ENCODE results near the gene CD19. TPM values are rescaled to one million over a fixed set of nuclear protein-coding genes. Genes with fewer than 3 reads are reported as not detected.
"Not testable (repeated sequence)": the region's sequence is repeated elsewhere in the genome, so short reads cannot be mapped to it uniquely, and the experiment has no call there.

The CD19 gene
- polyA plus RNA-seq (2011; rRNA removed) = not detected in 2 replicates
- polyA minus RNA-seq (2011; rRNA and poly(A)+ RNA removed) = not detected in 2 replicates

GRCh38 chr16:28931801-28932225, at the start of gene CD19:
CD19 (plus strand) TSS chr16:28931971; CDS start chr16:28932001, 30 bp downstream.
- DNase-seq (ENCODE audit: low read depth, low spot score) = no peak
- H3K9me3 ChIP-seq (ENCODE audit: control insufficient read depth, insufficient read depth, low read length) = peaks cover 5% of the 10 kb centered on the region; the same call in 1 of the 2 replicates

GRCh38 chr16:28882551-28883160, 49.1 kb upstream of the CD19 start:
- Histone ChIP-seq H3K27me3 (ENCODE audit: control insufficient read depth, insufficient read depth, low read length) (no peaks in the 10 kb centered on the region), H3K4me3 (ENCODE audit: low read depth, low read length) (no peak overlapping the region), H3K27ac (ENCODE audit: low read depth, low read length) (no peak overlapping the region), H3K9me3 (ENCODE audit: control insufficient read depth, insufficient read depth, low read length) (no peaks in the 10 kb centered on the region; the same call in 1 of the 2 replicates)
- DNase-seq (ENCODE audit: low read depth, low spot score) = no peak
- CTCF ChIA-PET = no interaction called here
- POLR2A ChIA-PET = no interaction called here
- TF ChIP-seq CTCF (IDR thresholded peaks at IDR 0.05; ENCODE audit: low read depth, low read length) = no peak

More at GRCh38 chr16:28931801-28932225, at the start of gene CD19:
- ChIA-PET POLR2A (no interaction called here), CTCF (interaction anchor here (0.6 to 1.4 kb wide), 2 partner anchors 14 to 79 kb away, joined by 3 to 5 read pairs; no protein-coding TSS in a partner anchor)
- Histone ChIP-seq H3K4me3 (ENCODE audit: low read depth, low read length) (no peak within 1 kb of the TSS), H3K27ac (ENCODE audit: low read depth, low read length) (no peak within 1 kb of the TSS), H3K27me3 (ENCODE audit: control insufficient read depth, insufficient read depth, low read length) (no peaks in the 10 kb centered on the region)
- no peak for TF ChIP-seq CTCF (IDR thresholded peaks at IDR 0.05; ENCODE audit: low read depth, low read length)

GRCh38 chr16:28883221-28883996, 48.4 kb upstream of the CD19 start:
- H3K9me3 ChIP-seq (ENCODE audit: control insufficient read depth, insufficient read depth, low read length) = no peaks in the 10 kb centered on the region; the same call in 1 of the 2 replicates
- no peak for DNase-seq (ENCODE audit: low read depth, low spot score)
- no peaks in the 10 kb centered on the region for H3K27me3 ChIP-seq (ENCODE audit: control insufficient read depth, insufficient read depth, low read length)
- POLR2A ChIA-PET = no interaction called here
- no peak overlapping the region for H3K4me3 ChIP-seq (ENCODE audit: low read depth, low read length)
- CTCF ChIA-PET = no interaction called here
- TF ChIP-seq CTCF (IDR thresholded peaks at IDR 0.05; ENCODE audit: low read depth, low read length) = no peak
- no peak overlapping the region for H3K27ac ChIP-seq (ENCODE audit: low read depth, low read length)

GRCh38 chr16:28884045-28884444, 47.7 kb upstream of the CD19 start:
- Histone ChIP-seq H3K4me3 (ENCODE audit: low read depth, low read length) (no peak overlapping the region), H3K27me3 (ENCODE audit: control insufficient read depth, insufficient read depth, low read length) (no peaks in the 10 kb centered on the region), H3K9me3 (ENCODE audit: control insufficient read depth, insufficient read depth, low read length) (no peaks in the 10 kb centered on the region; the same call in 1 of the 2 replicates), H3K27ac (ENCODE audit: low read depth, low read length) (no peak overlapping the region)
- DNase-seq (ENCODE audit: low read depth, low spot score) = no peak
- POLR2A ChIA-PET = no interaction called here
- no peak for TF ChIP-seq CTCF (IDR thresholded peaks at IDR 0.05; ENCODE audit: low read depth, low read length)
- CTCF ChIA-PET = no interaction called here

GRCh38 chr16:28886945-28887344, 44.8 kb upstream of the CD19 start:
- H3K27ac ChIP-seq (ENCODE audit: low read depth, low read length) = no peak overlapping the region
- CTCF ChIA-PET = no interaction called here
- POLR2A ChIA-PET = no interaction called here
- no peak overlapping the region for H3K4me3 ChIP-seq (ENCODE audit: low read depth, low read length)
- no peak for DNase-seq (ENCODE audit: low read depth, low spot score)
- no peak for TF ChIP-seq CTCF (IDR thresholded peaks at IDR 0.05; ENCODE audit: low read depth, low read length)
- H3K27me3 ChIP-seq (ENCODE audit: control insufficient read depth, insufficient read depth, low read length) = no peaks in the 10 kb centered on the region
- H3K9me3 ChIP-seq (ENCODE audit: control insufficient read depth, insufficient read depth, low read length) = no peaks in the 10 kb centered on the region; the same call in 1 of the 2 replicates

GRCh38 chr16:28890355-28890754, 41.4 kb upstream of the CD19 start:
- H3K27ac ChIP-seq (ENCODE audit: low read depth, low read length); CTCF ChIA-PET; H3K9me3 ChIP-seq (ENCODE audit: control insufficient read depth, insufficient read depth, low read length); H3K27me3 ChIP-seq (ENCODE audit: control insufficient read depth, insufficient read depth, low read length); DNase-seq (ENCODE audit: low read depth, low spot score); H3K4me3 ChIP-seq (ENCODE audit: low read depth, low read length): not testable (repeated sequence)
- POLR2A ChIA-PET = interaction anchor here (0.6 kb wide), 1 partner anchor 23 kb away, joined by 3 read pairs; no protein-coding TSS in a partner anchor

Data from AG04450 (cell line).